SU-DHL-6 (cell line): ENCODE measurements around the gene FARP2.

Source experiments
- EZH2phosphoT487 ChIP-seq: fragments of 200-600 bp; sonication (generic), shearing (Covaris generic); conservative IDR thresholded peaks from 2 replicates; pipeline ENCODE4 v1.6.1; 2018; ENCODE audit warnings: mild to moderate bottlenecking, antibody characterized with exemption, low read length, moderate library complexity, mixed read lengths
- TF ChIP-seq, protein P1 (sequence below): fragments of 200-600 bp; sonication (generic); IDR thresholded peaks from one replicate; pipeline ENCODE4 v1.5.1; 2017; ENCODE audit warnings: antibody characterized with exemption, mild to moderate bottlenecking, low read length, moderate library complexity; ENCODE audit not compliant: insufficient read depth, poor library complexity, severe bottlenecking

DNA sequence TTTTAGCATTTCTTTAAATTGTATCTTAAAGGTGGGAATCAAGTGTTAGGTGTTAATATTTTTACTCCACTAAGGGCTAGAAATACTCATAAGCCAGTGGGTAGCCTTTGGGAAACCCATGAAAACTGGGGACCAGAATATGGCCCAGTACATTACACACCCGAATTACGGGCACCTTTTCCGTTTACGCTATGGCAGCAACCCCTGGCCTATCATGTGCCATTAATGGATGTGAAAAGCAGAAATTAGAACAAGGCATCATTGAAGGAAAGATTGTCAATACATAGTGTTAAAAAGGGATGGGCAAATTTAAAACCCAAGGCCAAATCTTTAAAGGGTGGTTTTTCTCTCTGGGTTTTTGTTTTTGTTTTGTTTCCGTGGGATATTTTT, 781 bp downstream of the FARP2 start:
- no peak for TF ChIP-seq EZH2phosphoT487
- TF ChIP-seq, protein P1, sequence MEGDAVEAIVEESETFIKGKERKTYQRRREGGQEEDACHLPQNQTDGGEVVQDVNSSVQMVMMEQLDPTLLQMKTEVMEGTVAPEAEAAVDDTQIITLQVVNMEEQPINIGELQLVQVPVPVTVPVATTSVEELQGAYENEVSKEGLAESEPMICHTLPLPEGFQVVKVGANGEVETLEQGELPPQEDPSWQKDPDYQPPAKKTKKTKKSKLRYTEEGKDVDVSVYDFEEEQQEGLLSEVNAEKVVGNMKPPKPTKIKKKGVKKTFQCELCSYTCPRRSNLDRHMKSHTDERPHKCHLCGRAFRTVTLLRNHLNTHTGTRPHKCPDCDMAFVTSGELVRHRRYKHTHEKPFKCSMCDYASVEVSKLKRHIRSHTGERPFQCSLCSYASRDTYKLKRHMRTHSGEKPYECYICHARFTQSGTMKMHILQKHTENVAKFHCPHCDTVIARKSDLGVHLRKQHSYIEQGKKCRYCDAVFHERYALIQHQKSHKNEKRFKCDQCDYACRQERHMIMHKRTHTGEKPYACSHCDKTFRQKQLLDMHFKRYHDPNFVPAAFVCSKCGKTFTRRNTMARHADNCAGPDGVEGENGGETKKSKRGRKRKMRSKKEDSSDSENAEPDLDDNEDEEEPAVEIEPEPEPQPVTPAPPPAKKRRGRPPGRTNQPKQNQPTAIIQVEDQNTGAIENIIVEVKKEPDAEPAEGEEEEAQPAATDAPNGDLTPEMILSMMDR, result no peak
